Measurements from ENCODE around the gene TMEM69. TPM values are rescaled to one million over a fixed set of nuclear protein-coding genes. Genes with fewer than 3 reads are reported as not detected.
"Not testable (repeated sequence)": the region's sequence is repeated elsewhere in the genome, so short reads cannot be mapped to it uniquely, and the experiment has no call there.

TMEM69 gene
- total and polyA plus RNA-seq, 4 donors, result 8.0 to 13.0 (median 12.0) TPM

GRCh38 chr1:45716700-45717099 is 28.7 kb downstream of the TMEM69 start:
- Histone ChIP-seq H3K9ac (ENCODE audit: low read depth in 1 of 2, low read length in 2 of 2) (no peak overlapping the region), H3K9me3 (ENCODE audit: control insufficient read depth in 4 of 4, low read length in 3 of 4) (no peaks in the 10 kb centered on the region), H3K4me1 (ENCODE audit: control insufficient read depth in 4 of 4, insufficient read depth in 4 of 4, low read length in 3 of 4) (no peaks in the 10 kb centered on the region), H3K27ac (ENCODE audit: low read depth in 1 of 2, low read length in 2 of 2) (no peak overlapping the region), H3K27me3 (ENCODE audit: control insufficient read depth in 4 of 4, insufficient read depth in 4 of 4, low read length in 3 of 4) (no peaks in the 10 kb centered on the region), H3K36me3 (ENCODE audit: control insufficient read depth in 4 of 4, insufficient read depth in 3 of 4, low read depth in 1 of 4, low read length in 3 of 4) (peaks cover under 1 to 12% (median 3%) of the 10 kb centered on the region in 4 donors), H3K4me3 (ENCODE audit: low read depth in 1 of 3, low read length in 3 of 3) (no peak overlapping the region)
- no peak for DNase-seq (ENCODE audit: low spot score)
- 93% methylated on average over 3 of the region's 3 CpGs for WGBS
- TF ChIP-seq HNF4G (IDR thresholded peaks at IDR 0.05) (no peak), RAD21 (IDR thresholded peaks at IDR 0.05) (no peak), REST (IDR thresholded peaks at IDR 0.05) (no peak), CTCF (IDR thresholded peaks at IDR 0.05; ENCODE audit: low read depth, low read length, missing input control) (no peak), TAF1 (conservative IDR thresholded peaks at IDR 0.05) (no peak), YY1 (IDR thresholded peaks at IDR 0.05) (no peak), HNF4A (conservative IDR thresholded peaks at IDR 0.05) (no peak), MAX (IDR thresholded peaks at IDR 0.05) (no peak), NR2F2 (IDR thresholded peaks at IDR 0.05) (no peak), RXRA (IDR thresholded peaks at IDR 0.05) (no peak), ZBTB33 (IDR thresholded peaks at IDR 0.05) (no peak)

- H3K27me3 ChIP-seq (ENCODE audit: control insufficient read depth in 4 of 4, insufficient read depth in 4 of 4, low read length in 3 of 4); H3K36me3 ChIP-seq (ENCODE audit: control insufficient read depth in 4 of 4, insufficient read depth in 3 of 4, low read depth in 1 of 4, low read length in 3 of 4); H3K4me1 ChIP-seq (ENCODE audit: control insufficient read depth in 4 of 4, insufficient read depth in 4 of 4, low read length in 3 of 4); H3K9ac ChIP-seq (ENCODE audit: low read depth in 1 of 2, low read length in 2 of 2); H3K9me3 ChIP-seq (ENCODE audit: control insufficient read depth in 4 of 4, low read length in 3 of 4); H3K27ac ChIP-seq (ENCODE audit: low read depth in 1 of 2, low read length in 2 of 2); DNase-seq (ENCODE audit: low spot score); H3K4me3 ChIP-seq (ENCODE audit: low read depth in 1 of 3, low read length in 3 of 3): not testable (repeated sequence)
- 86% methylated on average over 8 of the region's 8 CpGs for WGBS
These were observed 29.4 kb downstream of the TMEM69 start for GRCh38 chr1:45717386-45717785.

All from liver (tissue), 9 donors.